Measurements from ENCODE around the gene CCBE1. TPM values are rescaled to one million over a fixed set of nuclear protein-coding genes. Genes with fewer than 3 reads are reported as not detected.
"Not testable (repeated sequence)": the region's sequence is repeated elsewhere in the genome, so short reads cannot be mapped to it uniquely, and the experiment has no call there.

CCBE1 gene
- total RNA-seq, 1 donor: 35.3 TPM

DNA sequence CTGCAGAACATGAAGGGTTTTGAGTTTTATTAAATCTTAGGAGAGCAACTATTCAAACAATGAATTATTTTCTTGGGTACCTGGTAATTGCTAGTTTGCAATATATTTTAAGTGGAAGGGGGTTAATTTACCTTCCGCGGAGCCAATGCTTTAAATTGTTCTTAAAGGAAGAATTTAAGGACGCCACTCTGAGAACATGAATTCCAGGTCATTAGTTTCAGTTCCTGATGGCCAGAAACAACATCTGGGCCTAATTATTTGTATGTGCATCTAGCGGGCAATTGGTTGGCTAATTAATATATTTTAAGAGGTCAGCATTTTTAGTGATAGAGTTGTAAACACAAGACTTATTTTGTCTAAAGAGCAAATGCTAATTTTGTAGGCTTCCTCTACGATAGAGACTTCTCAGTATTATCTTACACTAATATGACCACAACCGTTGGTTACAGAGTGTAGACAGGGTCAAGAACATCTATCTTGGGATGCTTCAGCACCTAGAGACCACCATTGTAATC, 40.8 kb downstream of the CCBE1 start:
- TF ChIP-seq, protein P1, sequence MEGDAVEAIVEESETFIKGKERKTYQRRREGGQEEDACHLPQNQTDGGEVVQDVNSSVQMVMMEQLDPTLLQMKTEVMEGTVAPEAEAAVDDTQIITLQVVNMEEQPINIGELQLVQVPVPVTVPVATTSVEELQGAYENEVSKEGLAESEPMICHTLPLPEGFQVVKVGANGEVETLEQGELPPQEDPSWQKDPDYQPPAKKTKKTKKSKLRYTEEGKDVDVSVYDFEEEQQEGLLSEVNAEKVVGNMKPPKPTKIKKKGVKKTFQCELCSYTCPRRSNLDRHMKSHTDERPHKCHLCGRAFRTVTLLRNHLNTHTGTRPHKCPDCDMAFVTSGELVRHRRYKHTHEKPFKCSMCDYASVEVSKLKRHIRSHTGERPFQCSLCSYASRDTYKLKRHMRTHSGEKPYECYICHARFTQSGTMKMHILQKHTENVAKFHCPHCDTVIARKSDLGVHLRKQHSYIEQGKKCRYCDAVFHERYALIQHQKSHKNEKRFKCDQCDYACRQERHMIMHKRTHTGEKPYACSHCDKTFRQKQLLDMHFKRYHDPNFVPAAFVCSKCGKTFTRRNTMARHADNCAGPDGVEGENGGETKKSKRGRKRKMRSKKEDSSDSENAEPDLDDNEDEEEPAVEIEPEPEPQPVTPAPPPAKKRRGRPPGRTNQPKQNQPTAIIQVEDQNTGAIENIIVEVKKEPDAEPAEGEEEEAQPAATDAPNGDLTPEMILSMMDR (IDR thresholded peaks at IDR 0.05; ENCODE audit: insufficient read depth, low read length): no peak
- H3K4me3 ChIP-seq (ENCODE audit: low read depth, low read length): no peak overlapping the region
- no peak for DNase-seq (ENCODE audit: low read depth)

GRCh38 chr18:59655676-59656075, 41.5 kb downstream of the CCBE1 start:
- TF ChIP-seq, protein P1 (IDR thresholded peaks at IDR 0.05; ENCODE audit: insufficient read depth, low read length): no peak
- H3K4me3 ChIP-seq (ENCODE audit: low read depth, low read length): no peak overlapping the region
- DNase-seq (ENCODE audit: low read depth): no peak

DNA sequence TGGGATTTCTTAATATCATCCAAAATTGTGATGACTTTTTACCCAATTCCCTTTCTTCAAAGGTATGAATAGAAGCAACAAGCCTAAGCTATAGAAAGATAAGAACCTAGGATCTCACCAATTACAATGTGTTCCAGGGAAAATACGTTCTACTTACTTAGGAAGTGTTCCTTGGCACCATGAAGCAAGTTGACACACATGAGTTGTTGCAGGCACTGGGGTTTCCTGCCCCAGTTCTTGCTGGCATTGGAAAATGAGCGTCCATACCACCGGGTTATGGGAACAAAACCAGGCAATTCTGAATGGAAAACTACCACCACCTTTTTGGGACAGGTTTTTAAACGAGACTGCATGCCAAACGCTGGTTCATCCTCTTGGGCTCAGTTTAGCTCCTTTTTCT, 46.2 kb downstream of the CCBE1 start:
- DNase-seq (ENCODE audit: low read depth): no peak
- TF ChIP-seq, protein P1 (IDR thresholded peaks at IDR 0.05; ENCODE audit: insufficient read depth, low read length): no peak
- H3K4me3 ChIP-seq (ENCODE audit: low read depth, low read length): no peak overlapping the region

DNA sequence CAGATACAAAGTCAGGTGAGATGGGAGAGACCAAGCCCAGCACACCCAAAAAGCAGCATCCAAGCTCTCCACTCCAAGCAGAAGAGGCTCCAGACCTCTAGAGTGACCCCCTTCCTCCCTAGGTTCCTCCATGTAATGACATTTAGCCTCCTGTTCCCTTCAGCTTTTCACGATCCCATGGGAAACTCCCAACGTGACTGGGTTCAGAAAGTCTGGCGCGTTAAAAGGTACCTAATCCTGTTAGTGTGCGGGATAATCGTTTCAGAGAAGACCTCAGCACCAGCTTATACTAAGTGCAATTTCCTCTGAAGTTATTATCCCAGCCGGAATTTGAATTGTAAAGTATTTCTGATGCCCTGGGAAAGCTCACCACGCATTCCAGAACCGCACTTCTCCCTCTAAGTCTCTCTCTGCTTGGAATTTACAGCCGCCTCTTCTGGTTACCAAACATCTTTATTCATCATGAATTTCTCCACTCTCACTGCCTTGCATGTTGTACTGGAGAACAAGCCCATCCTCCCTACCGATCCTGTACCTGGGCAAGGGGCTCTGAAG, 46.9 kb downstream of the CCBE1 start:
- TF ChIP-seq, protein P1 (IDR thresholded peaks at IDR 0.05; ENCODE audit: insufficient read depth, low read length): no peak
- H3K4me3 ChIP-seq (ENCODE audit: low read depth, low read length): no peak overlapping the region
- no peak for DNase-seq (ENCODE audit: low read depth)

GRCh38 chr18:59649591-59649990, 47.6 kb downstream of the CCBE1 start:
- DNase-seq (ENCODE audit: low read depth): no peak
- H3K4me3 ChIP-seq (ENCODE audit: low read depth, low read length): no peak overlapping the region
- TF ChIP-seq, protein P1 (IDR thresholded peaks at IDR 0.05; ENCODE audit: insufficient read depth, low read length): no peak

GRCh38 chr18:59648469-59648868, 48.8 kb downstream of the CCBE1 start:
- DNase-seq (ENCODE audit: low read depth); H3K4me3 ChIP-seq (ENCODE audit: low read depth, low read length): not testable (repeated sequence)

DNA sequence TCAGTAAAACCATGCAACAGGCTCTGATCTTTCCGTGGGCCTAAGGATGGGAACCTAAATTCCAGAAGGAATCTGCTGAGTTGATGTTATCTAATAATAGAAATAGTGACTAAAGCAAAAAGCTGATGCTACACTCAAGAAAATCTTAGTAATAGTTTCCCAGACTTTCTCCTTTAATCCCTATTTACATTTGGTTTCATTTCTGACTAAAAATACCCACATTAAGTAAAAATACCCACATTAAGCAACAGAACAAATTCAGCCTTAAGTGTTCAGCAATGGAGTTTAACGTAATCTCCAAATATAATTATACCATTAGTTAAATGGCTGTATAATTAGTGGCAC, 50.3 kb downstream of the CCBE1 start:
- DNase-seq (ENCODE audit: low read depth): peak; percentile 22
- no peak overlapping the region for H3K4me3 ChIP-seq (ENCODE audit: low read depth, low read length)
- TF ChIP-seq, protein P1 (IDR thresholded peaks at IDR 0.05; ENCODE audit: insufficient read depth, low read length): no peak

All from fibroblast of the aortic adventitia (primary cell).